Body of pancreas (tissue), 4 donors: ENCODE data around the gene DLL4. TPM values are rescaled to one million over a fixed set of nuclear protein-coding genes. Genes with fewer than 3 reads are reported as not detected.

Source experiments
- ATAC-seq: fragments of 150-250 bp; one replicate; pipeline ENCODE4 v1.9.1; 2016
- DNase-seq, 4 donors: peaks; one replicate each; pipeline ENCODE4 v3.0.0-alpha.2; 2019
- H3K27ac ChIP-seq, 4 donors: fragments of 200-600 bp; sonication (generic); 1 replicate in 3 of 4; 2 replicates in 1 of 4; pipeline versions ENCODE4 v1.5.1 to v1.6.1; 2016 to 2019; ENCODE audit warnings: mild to moderate bottlenecking in 1 of 4, mixed read lengths in 1 of 4, moderate library complexity in 1 of 4
- H3K27me3 ChIP-seq, 2 donors: fragments of 200-600 bp; sonication (generic); one replicate each; pipeline ENCODE4 v1.6.0; 2016; ENCODE audit warnings: mild to moderate bottlenecking in 1 of 2
- H3K36me3 ChIP-seq, 2 donors: fragments of 200-600 bp; sonication (generic); replicated peaks in 1 of 2; 2 replicates each; pipeline ENCODE4 v1.5.1; 2016; ENCODE audit warnings: low read depth in 2 of 2; ENCODE audit not compliant: insufficient read depth in 1 of 2
- H3K4me1 ChIP-seq: fragments of 200-600 bp; sonication (generic); one replicate; pipeline ENCODE4 v1.6.0; 2016
- H3K4me3 ChIP-seq, 2 donors: fragments of 200-600 bp; sonication (generic); 1 replicate in 1 of 2; 2 replicates in 1 of 2; pipeline ENCODE4 v1.5.1; 2016 to 2019
- H3K9me3 ChIP-seq, 3 donors: fragments of 200-600 bp; sonication (generic); 1 replicate in 2 of 3; 2 replicates in 1 of 3; pipeline ENCODE4 v1.5.1; 2016
- POLR2A ChIP-seq, 3 donors: fragments of 450-650 bp; IDR thresholded peaks; one replicate each; pipeline ENCODE4 v1.6.1; 2016; ENCODE audit warnings: antibody characterized with exemption in 3 of 3, mild to moderate bottlenecking in 2 of 3
- WGBS, 2 donors: methylation state at CpG; one replicate each; pipeline ENCODE4 v1.1.5; 2017; 5-methylcytosine and 5-hydroxymethylcytosine counted together
- intact Hi-C: fragments of 100-400 bp; cut with DNase I; formaldehyde crosslinking; loops from one replicate; pipeline ENCODE4 v1.15.1; 2023
- total RNA-seq, 2 donors: library from RNA; depleted of rRNA; stranded (reverse); fragments of >200 nt; gene quantifications; one replicate each; pipeline ENCODE4 v1.1.0, GENCODE V29; 2016
- TF ChIP-seq, protein P1 (sequence below), 7 experiments: fragments of 450-650 bp in 4 of 7; fragments of 200-600 bp in 3 of 7; sonication (generic) in 3 of 7; IDR thresholded peaks; one replicate each; pipeline ENCODE4 v1.5.1; 2016 to 2019; ENCODE audit warnings: antibody characterized with exemption in 7 of 7

Gene DLL4
- total RNA-seq, 2 donors from 2014 or later = 0.33 to 3.6 TPM

DNA sequence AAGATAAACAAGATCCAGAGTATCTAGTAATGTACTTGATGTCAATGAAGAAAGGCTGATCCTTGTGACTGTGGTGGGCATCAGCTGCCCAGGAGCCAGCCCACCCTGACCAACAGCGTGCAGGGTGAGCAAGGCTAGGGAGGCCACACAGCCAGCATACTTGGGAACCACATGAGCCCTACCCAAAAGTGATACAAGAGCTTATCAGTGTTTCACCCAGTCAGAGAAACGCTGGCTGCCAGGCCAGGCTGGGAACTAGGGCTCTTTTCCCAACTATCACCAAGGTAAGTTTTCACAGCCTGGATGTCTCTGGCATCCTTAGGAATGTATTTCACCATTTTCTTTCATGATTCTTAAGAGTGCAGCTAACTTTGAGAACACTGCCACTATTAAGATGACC, 49.0 kb downstream of the DLL4 start:
- H3K36me3 ChIP-seq = peaks cover 7 to 52% of the 10 kb centered on the region in 2 donors
- no peak overlapping the region for H3K4me3 ChIP-seq
- intact Hi-C loops = no loop called here
- DNase-seq (no peak), ATAC-seq (no peak)
- H3K9me3 ChIP-seq = no peaks in the 10 kb centered on the region
- H3K4me1 ChIP-seq = no peaks in the 10 kb centered on the region
- TF ChIP-seq, protein P1, sequence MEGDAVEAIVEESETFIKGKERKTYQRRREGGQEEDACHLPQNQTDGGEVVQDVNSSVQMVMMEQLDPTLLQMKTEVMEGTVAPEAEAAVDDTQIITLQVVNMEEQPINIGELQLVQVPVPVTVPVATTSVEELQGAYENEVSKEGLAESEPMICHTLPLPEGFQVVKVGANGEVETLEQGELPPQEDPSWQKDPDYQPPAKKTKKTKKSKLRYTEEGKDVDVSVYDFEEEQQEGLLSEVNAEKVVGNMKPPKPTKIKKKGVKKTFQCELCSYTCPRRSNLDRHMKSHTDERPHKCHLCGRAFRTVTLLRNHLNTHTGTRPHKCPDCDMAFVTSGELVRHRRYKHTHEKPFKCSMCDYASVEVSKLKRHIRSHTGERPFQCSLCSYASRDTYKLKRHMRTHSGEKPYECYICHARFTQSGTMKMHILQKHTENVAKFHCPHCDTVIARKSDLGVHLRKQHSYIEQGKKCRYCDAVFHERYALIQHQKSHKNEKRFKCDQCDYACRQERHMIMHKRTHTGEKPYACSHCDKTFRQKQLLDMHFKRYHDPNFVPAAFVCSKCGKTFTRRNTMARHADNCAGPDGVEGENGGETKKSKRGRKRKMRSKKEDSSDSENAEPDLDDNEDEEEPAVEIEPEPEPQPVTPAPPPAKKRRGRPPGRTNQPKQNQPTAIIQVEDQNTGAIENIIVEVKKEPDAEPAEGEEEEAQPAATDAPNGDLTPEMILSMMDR (IDR thresholded peaks at IDR 0.05) = no peak
- no peak for TF ChIP-seq POLR2A (IDR thresholded peaks at IDR 0.05)
- H3K27me3 ChIP-seq = no peaks in the 10 kb centered on the region
- no peak overlapping the region for H3K27ac ChIP-seq
- WGBS, 2 donors = 63 to 71% methylated on average over 2 of the region's 2 CpGs

DNA sequence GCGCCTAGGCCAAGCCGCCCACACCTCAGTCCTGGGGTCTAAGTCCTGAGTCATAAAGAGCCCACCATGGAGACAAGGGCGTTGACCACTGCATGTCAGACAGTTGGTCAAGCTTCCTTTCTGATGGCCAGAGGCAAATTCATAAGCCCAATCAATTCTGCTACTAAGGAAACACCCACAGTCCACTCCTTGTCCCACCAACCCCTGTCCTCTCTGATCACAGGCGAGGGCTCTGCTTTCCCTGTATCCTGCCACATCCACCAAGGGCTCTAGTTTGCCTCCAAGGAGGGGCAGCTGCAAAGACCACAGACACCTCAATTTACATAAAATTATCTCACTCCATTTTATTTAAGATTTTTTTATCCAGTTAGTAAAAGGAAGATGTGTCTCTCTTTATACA, 49.4 kb downstream of the DLL4 start:
- H3K27me3 ChIP-seq = no peaks in the 10 kb centered on the region
- H3K36me3 ChIP-seq = peaks cover 7 to 57% of the 10 kb centered on the region in 2 donors
- H3K4me3 ChIP-seq = no peak overlapping the region
- no peak overlapping the region for H3K27ac ChIP-seq
- 99 to 100% methylated on average over 4 of the region's 4 CpGs for WGBS, 2 donors
- no peaks in the 10 kb centered on the region for H3K4me1 ChIP-seq
- intact Hi-C loops = no loop called here
- no peak for DNase-seq
- no peaks in the 10 kb centered on the region for H3K9me3 ChIP-seq
- ATAC-seq = no peak
- no peak for TF ChIP-seq POLR2A (IDR thresholded peaks at IDR 0.05)
- TF ChIP-seq, protein P1 (IDR thresholded peaks at IDR 0.05) = no peak

GRCh38 chr15:40981186-40981585, 52.0 kb downstream of the DLL4 start:
- Histone ChIP-seq H3K4me1 (no peaks in the 10 kb centered on the region), H3K27me3 (no peaks in the 10 kb centered on the region), H3K36me3 (peaks cover 21 to 73% of the 10 kb centered on the region in 2 donors), H3K9me3 (no peaks in the 10 kb centered on the region), H3K4me3 (no peak overlapping the region), H3K27ac (no peak overlapping the region)
- intact Hi-C loops = no loop called here
- DNase-seq (no peak), ATAC-seq (no peak)
- 76 to 77% methylated on average over 3 of the region's 3 CpGs for WGBS, 2 donors
- TF ChIP-seq POLR2A (IDR thresholded peaks at IDR 0.05) = no peak
- TF ChIP-seq, protein P1 (IDR thresholded peaks at IDR 0.05) = no peak

- Histone ChIP-seq H3K36me3 (peaks cover 21 to 66% of the 10 kb centered on the region in 2 donors), H3K4me1 (no peaks in the 10 kb centered on the region), H3K27ac (no peak overlapping the region), H3K27me3 (no peaks in the 10 kb centered on the region), H3K9me3 (no peaks in the 10 kb centered on the region), H3K4me3 (no peak overlapping the region)
- TF ChIP-seq POLR2A (IDR thresholded peaks at IDR 0.05) = no peak
- TF ChIP-seq, protein P1 (IDR thresholded peaks at IDR 0.05) = no peak
- no peak for DNase-seq
- no peak for ATAC-seq
- intact Hi-C loops = no loop called here
- 94 to 95% methylated on average over 13 of the region's 13 CpGs for WGBS, 2 donors
Observed at GRCh38 chr15:40982855-40983254, 53.7 kb downstream of the DLL4 start.

DNA sequence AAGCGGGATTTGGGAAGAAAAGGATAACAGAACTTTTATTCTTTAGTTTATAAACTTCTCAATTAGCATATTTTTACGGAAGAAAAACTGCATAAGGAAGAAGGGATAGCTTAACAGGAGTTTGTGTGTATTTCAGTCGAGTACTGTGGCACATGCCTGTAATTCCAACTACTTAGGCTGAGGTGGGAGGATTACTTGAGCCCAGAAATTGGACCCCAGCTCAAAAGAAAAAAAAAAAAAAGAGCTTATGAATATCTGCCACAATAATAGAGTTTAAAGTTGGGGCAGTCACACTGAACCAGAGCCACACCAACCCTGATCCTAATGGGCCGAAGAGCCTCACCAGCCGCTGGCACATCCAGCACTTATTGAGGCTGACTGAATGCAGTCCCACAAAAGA, 55.3 kb downstream of the DLL4 start:
- Histone ChIP-seq H3K27me3 (no peaks in the 10 kb centered on the region), H3K36me3 (peaks cover 21 to 58% of the 10 kb centered on the region in 2 donors), H3K4me1 (no peaks in the 10 kb centered on the region), H3K27ac (no peak overlapping the region), H3K9me3 (no peaks in the 10 kb centered on the region), H3K4me3 (no peak overlapping the region)
- intact Hi-C loops = no loop called here
- ATAC-seq = no peak
- no peak for DNase-seq
- TF ChIP-seq, protein P1 (IDR thresholded peaks at IDR 0.05) = no peak
- TF ChIP-seq POLR2A (IDR thresholded peaks at IDR 0.05) = no peak
- WGBS, 2 donors = 95 to 97% methylated on average over 5 of the region's 5 CpGs
